SK-N-SH (cell line): ENCODE data around the gene PARD3B. TPM values are rescaled to one million over a fixed set of nuclear protein-coding genes. Genes with fewer than 3 reads are reported as not detected.

Experiments
- CTCF ChIA-PET: fragments of 300-600, 350-600 bp; formaldehyde crosslinking; extraction: SDS; loops from one replicate; lab custom pipeline; 2021; lab: Yijun Ruan, JAX
- POLR2A ChIA-PET: fragments of 350-600 bp; sonication (Branson Sonifier 250); formaldehyde crosslinking; extraction: SDS; loops from one replicate; lab custom pipeline; 2020; ENCODE audit warnings: antibody characterized with exemption, inconsistent platforms; lab: Yijun Ruan, JAX
- DNase-seq: peaks from one replicate; pipeline ENCODE4 v3.0.0; 2012
- H2AFZ ChIP-seq: fragments of 200-600 bp; sonication (generic); 2 replicates; pipeline ENCODE4 v1.8.1; 2016; ENCODE audit warnings: antibody characterized with exemption, mild to moderate bottlenecking, low read depth
- H3F3A ChIP-seq: fragments of 200-600 bp; sonication (generic); replicated peaks from 2 replicates; pipeline ENCODE3; 2016; ENCODE audit warnings: antibody characterized with exemption, mild to moderate bottlenecking; ENCODE audit not compliant: insufficient read depth
- H3K27ac ChIP-seq, 2 experiments: fragments of 200-500 bp in 1 of 2; fragments of 200-600 bp in 1 of 2; sonication (Bioruptor generic) in 1 of 2; sonication (generic), shearing (Covaris generic) in 1 of 2; 2 replicates each; pipeline versions ENCODE4 v1.5.1 to v1.6.1; 2014 to 2016; ENCODE audit warnings: low read depth in 2 of 2, inconsistent platforms in 1 of 2, low read length in 1 of 2, mild to moderate bottlenecking in 1 of 2, mixed read lengths in 1 of 2
- H3K27me3 ChIP-seq: fragments of 200-600 bp; sonication (generic), shearing (Covaris generic); 2 replicates; pipeline ENCODE4 v1.6.1; 2016; ENCODE audit warnings: mixed run types; ENCODE audit not compliant: insufficient read depth
- H3K36me3 ChIP-seq, 2 experiments: fragments of 200-500 bp in 1 of 2; fragments of 200-600 bp in 1 of 2; sonication (Bioruptor generic) in 1 of 2; sonication (generic) in 1 of 2; replicated peaks in 1 of 2; 2 replicates each; pipeline versions ENCODE3 to v1.5.1; 2014 to 2016; ENCODE audit warnings: low read length in 1 of 2, mild to moderate bottlenecking in 1 of 2; ENCODE audit not compliant: insufficient read depth in 2 of 2, control insufficient read depth in 1 of 2
- H3K4me1 ChIP-seq, 2 experiments: fragments of 200-500 bp in 1 of 2; fragments of 200-600 bp in 1 of 2; sonication (Bioruptor generic) in 1 of 2; sonication (generic), shearing (Covaris generic) in 1 of 2; 2 replicates each; pipeline versions ENCODE4 v1.5.1 to v1.6.1; 2014 to 2016; ENCODE audit warnings: low read depth in 1 of 2, low read length in 1 of 2, mixed run types in 1 of 2; ENCODE audit not compliant: insufficient read depth in 2 of 2, control insufficient read depth in 1 of 2
- H3K4me2 ChIP-seq: fragments of 200-600 bp; sonication (generic), shearing (Covaris generic); 2 replicates; pipeline ENCODE4 v1.6.1; 2017; ENCODE audit warnings: mixed run types
- H3K4me3 ChIP-seq, 2 experiments: fragments of 200-500 bp in 1 of 2; fragments of 200-600 bp in 1 of 2; sonication (Bioruptor generic) in 1 of 2; sonication (generic), shearing (Covaris generic) in 1 of 2; 2 replicates each; pipeline versions ENCODE4 v1.5.1 to v1.8.1; 2014 to 2016; ENCODE audit warnings: low read depth in 2 of 2, inconsistent platforms in 1 of 2, low read length in 1 of 2, mild to moderate bottlenecking in 1 of 2, mixed read lengths in 1 of 2, moderate library complexity in 1 of 2
- H3K79me2 ChIP-seq: fragments of 200-600 bp; sonication (generic); 2 replicates; pipeline ENCODE4 v1.8.1; 2017; ENCODE audit warnings: mild to moderate bottlenecking; ENCODE audit not compliant: insufficient read depth
- H3K9ac ChIP-seq: fragments of 200-600 bp; sonication (generic); 2 replicates; pipeline ENCODE4 v1.6.1; 2017; ENCODE audit warnings: mixed run types
- H3K9me2 ChIP-seq: fragments of 200-600 bp; sonication (generic); 2 replicates; pipeline ENCODE4 v1.6.1; 2017; ENCODE audit warnings: mixed run types
- H3K9me3 ChIP-seq: fragments of 200-600 bp; sonication (generic); 2 replicates; pipeline ENCODE4 v1.6.1; 2017; ENCODE audit warnings: mixed run types, mild to moderate bottlenecking, moderate library complexity
- H4K20me1 ChIP-seq: fragments of 200-600 bp; sonication (generic); 2 replicates; pipeline ENCODE4 v1.6.1; 2017; ENCODE audit warnings: mild to moderate bottlenecking, mixed run types; ENCODE audit not compliant: insufficient read depth
- FOXJ3 ChIP-seq: sonication (generic); formaldehyde crosslinking; IDR thresholded peaks from 2 replicates; pipeline ENCODE4 v1.5.1; 2020; ENCODE audit warnings: mild to moderate bottlenecking, missing genetic modification reagents
- MAX ChIP-seq: IDR thresholded peaks from 2 replicates; pipeline ENCODE4 v1.4.0; 2012; ENCODE audit warnings: low read depth
- NFIC ChIP-seq: IDR thresholded peaks from 2 replicates; pipeline ENCODE4 v1.4.0; 2012; ENCODE audit warnings: borderline replicate concordance
- NRF1 ChIP-seq: IDR thresholded peaks from 2 replicates; pipeline ENCODE4 v1.6.1; 2012; ENCODE audit warnings: low read depth, mild to moderate bottlenecking, low read length
- RAD21 ChIP-seq: IDR thresholded peaks from 2 replicates; pipeline ENCODE4 v1.6.1; 2012; ENCODE audit warnings: mild to moderate bottlenecking, low read length
- RCOR1 ChIP-seq: fragments of 150-350 bp; IDR thresholded peaks from 2 replicates; pipeline ENCODE4 v1.6.1; 2017; ENCODE audit warnings: antibody characterized with exemption, low read length
- RFX5 ChIP-seq: IDR thresholded peaks from 2 replicates; pipeline ENCODE4 v1.6.1; 2012; ENCODE audit warnings: mild to moderate bottlenecking, improper control_type of control experiment, low read length
- RXRA ChIP-seq: IDR thresholded peaks from 2 replicates; pipeline ENCODE4 v1.4.0; 2012; ENCODE audit warnings: low read depth, mild to moderate bottlenecking, borderline replicate concordance
- TCF12 ChIP-seq: IDR thresholded peaks from 2 replicates; pipeline ENCODE4 v1.4.0; 2012
- YY1 ChIP-seq: IDR thresholded peaks from 2 replicates; pipeline ENCODE4 v1.4.0; 2012; ENCODE audit warnings: low read depth, mild to moderate bottlenecking
- WGBS: methylation state at CpG from one replicate; pipeline ENCODE4 v1.1.6; 2017; ENCODE audit warnings: low lambda C conversion rate; 5-methylcytosine and 5-hydroxymethylcytosine counted together
- polyA plus RNA-seq, 3 experiments: library from polyadenylated mRNA; depleted of rRNA; stranded (reverse); fragments of >200 nt; gene quantifications; 2 replicates each; pipeline ENCODE4 v1.2.3, GENCODE V29; 2012
- TF ChIP-seq, protein P1 (sequence below): IDR thresholded peaks from 2 replicates; pipeline ENCODE4 v1.4.0; 2012; ENCODE audit warnings: low read depth, borderline replicate concordance
- TF ChIP-seq, protein P2 (sequence below): fragments of 150-350 bp; IDR thresholded peaks from 2 replicates; pipeline ENCODE4 v1.6.1; 2017; ENCODE audit warnings: antibody characterized with exemption, low read length, low read depth, borderline replicate concordance
- TF ChIP-seq, protein P3 (sequence below): fragments of 150-350 bp; IDR thresholded peaks from 2 replicates; pipeline ENCODE4 v1.6.1; 2016; ENCODE audit warnings: mild to moderate bottlenecking, low read depth, low read length
- TF ChIP-seq, protein P4 (sequence below): IDR thresholded peaks from 2 replicates; pipeline ENCODE4; 2012

PARD3B gene
- polyA plus RNA-seq, 1 of the 3 experiments (the other 2 are of a cell fraction) = 0.87 TPM

DNA sequence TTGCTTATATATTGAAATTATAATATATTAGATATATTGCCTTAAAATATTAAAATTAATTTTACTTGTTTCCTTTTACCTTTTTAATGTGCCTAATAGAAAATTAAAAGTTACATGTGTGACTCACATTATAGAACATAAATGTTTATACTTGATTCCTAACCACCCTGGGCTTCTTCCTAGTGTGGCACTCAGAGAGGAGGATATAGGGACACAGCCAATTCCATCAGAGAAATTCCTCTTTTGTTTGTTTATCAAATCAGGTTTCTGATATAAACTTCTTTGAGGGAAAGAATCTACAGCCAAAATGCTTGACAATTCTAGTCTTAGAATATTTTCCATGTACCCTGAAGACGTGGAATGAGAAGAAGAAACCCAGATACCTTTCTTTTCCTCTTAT, 788.1 kb downstream of the PARD3B start:
- H4K20me1 ChIP-seq = no peaks in the 10 kb centered on the region
- H3K4me3 ChIP-seq = no peak overlapping the region
- no peaks in the 10 kb centered on the region for H3K27me3 ChIP-seq
- ChIA-PET POLR2A (no interaction called here), CTCF (no interaction called here)
- H3K9me3 ChIP-seq = no peaks in the 10 kb centered on the region
- DNase-seq = no peak
- H3K4me1 ChIP-seq = no peaks in the 10 kb centered on the region
- TF ChIP-seq NRF1 (no peak), FOXJ3 (CRISPR knock-in tag) (no peak), RCOR1 (no peak)
- 70% methylated on average over 1 of the region's 1 CpG for WGBS
- H3K4me2 ChIP-seq = no peak overlapping the region
- no peaks in the 10 kb centered on the region for H3K9me2 ChIP-seq
- H3F3A ChIP-seq = no peaks in the 10 kb centered on the region
- H3K79me2 ChIP-seq = no peaks in the 10 kb centered on the region
- H3K36me3 ChIP-seq = no peaks in the 10 kb centered on the region
- no peak overlapping the region for H2AFZ ChIP-seq
- H3K27ac ChIP-seq = no peak overlapping the region
- H3K9ac ChIP-seq = no peak overlapping the region

DNA sequence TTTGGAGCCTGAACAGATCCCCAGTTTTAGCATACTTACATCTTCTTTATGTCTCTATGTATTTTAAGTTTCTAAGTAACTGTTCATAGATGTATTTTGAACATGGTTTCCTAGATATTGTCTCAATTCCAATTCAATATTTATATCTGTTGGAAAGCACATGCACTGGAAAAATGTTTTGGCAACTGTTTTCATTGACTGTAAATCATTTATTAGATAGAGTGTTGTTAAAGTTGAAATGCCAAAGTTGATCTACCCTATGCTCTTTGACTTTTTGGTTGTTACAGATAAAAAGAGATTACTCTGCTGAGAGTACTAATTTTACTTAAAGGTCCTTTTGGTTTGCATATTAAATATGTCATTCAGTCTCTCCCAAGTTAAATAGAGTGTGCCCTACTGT, 792.0 kb downstream of the PARD3B start:
- H3K4me1 ChIP-seq = no peaks in the 10 kb centered on the region
- H3K27me3 ChIP-seq = no peaks in the 10 kb centered on the region
- H3K4me2 ChIP-seq = no peak overlapping the region
- no peak overlapping the region for H3K27ac ChIP-seq
- no peaks in the 10 kb centered on the region for H4K20me1 ChIP-seq
- POLR2A ChIA-PET = no interaction called here
- TF ChIP-seq, protein P1, sequence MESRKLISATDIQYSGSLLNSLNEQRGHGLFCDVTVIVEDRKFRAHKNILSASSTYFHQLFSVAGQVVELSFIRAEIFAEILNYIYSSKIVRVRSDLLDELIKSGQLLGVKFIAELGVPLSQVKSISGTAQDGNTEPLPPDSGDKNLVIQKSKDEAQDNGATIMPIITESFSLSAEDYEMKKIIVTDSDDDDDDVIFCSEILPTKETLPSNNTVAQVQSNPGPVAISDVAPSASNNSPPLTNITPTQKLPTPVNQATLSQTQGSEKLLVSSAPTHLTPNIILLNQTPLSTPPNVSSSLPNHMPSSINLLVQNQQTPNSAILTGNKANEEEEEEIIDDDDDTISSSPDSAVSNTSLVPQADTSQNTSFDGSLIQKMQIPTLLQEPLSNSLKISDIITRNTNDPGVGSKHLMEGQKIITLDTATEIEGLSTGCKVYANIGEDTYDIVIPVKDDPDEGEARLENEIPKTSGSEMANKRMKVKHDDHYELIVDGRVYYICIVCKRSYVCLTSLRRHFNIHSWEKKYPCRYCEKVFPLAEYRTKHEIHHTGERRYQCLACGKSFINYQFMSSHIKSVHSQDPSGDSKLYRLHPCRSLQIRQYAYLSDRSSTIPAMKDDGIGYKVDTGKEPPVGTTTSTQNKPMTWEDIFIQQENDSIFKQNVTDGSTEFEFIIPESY = no peak
- no peaks in the 10 kb centered on the region for H3K36me3 ChIP-seq
- no peaks in the 10 kb centered on the region for H3K9me2 ChIP-seq
- no peak overlapping the region for H2AFZ ChIP-seq
- CTCF ChIA-PET = no interaction called here
- H3K79me2 ChIP-seq = no peaks in the 10 kb centered on the region
- no peak overlapping the region for H3K9ac ChIP-seq
- DNase-seq = no peak
- no peak overlapping the region for H3K4me3 ChIP-seq
- no peaks in the 10 kb centered on the region for H3K9me3 ChIP-seq
- no peaks in the 10 kb centered on the region for H3F3A ChIP-seq

DNA sequence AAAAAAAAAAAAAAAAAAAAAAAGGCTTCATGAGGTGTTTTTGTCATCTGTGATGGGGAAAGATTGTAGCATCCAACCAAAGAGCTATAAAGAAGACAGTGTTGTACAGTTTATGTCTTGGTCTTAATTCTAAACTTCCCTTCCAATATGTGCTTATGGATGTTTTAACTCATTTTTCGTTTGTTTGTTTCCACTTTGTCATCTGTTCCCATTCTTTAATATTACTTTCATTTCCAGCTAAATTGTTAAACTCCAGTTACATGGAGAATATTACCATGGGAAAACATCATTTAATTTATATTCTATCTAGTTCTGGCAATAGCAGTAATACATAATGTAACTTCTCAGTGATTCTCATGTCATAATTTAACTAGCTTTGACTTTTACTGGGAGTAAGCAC, 792.9 kb downstream of the PARD3B start:
- Histone ChIP-seq H3K79me2 (no peaks in the 10 kb centered on the region), H3K9me3 (no peaks in the 10 kb centered on the region), H3K36me3 (no peaks in the 10 kb centered on the region), H3K27me3 (no peaks in the 10 kb centered on the region), H2AFZ (no peak overlapping the region), H3K27ac (no peak overlapping the region), H3K4me1 (no peaks in the 10 kb centered on the region; a peak in 1 of 4 replicates), H3K9ac (no peak overlapping the region), H3K4me3 (no peak overlapping the region), H4K20me1 (no peaks in the 10 kb centered on the region), H3K4me2 (no peak overlapping the region), H3F3A (no peaks in the 10 kb centered on the region), H3K9me2 (no peaks in the 10 kb centered on the region)
- no peak for DNase-seq
- ChIA-PET POLR2A (no interaction called here), CTCF (interaction anchor here (1.1 kb wide), 1 partner anchor 10 kb away, joined by 3 read pairs; no protein-coding TSS in a partner anchor)
- WGBS = 85% methylated on average over 1 of the region's 1 CpG
- TF ChIP-seq NFIC (no peak), MAX (no peak), RFX5 (no peak), TCF12 (no peak), YY1 (no peak), NRF1 (no peak), RAD21 (no peak), RCOR1 (no peak), RXRA (no peak)
- TF ChIP-seq, protein P2, sequence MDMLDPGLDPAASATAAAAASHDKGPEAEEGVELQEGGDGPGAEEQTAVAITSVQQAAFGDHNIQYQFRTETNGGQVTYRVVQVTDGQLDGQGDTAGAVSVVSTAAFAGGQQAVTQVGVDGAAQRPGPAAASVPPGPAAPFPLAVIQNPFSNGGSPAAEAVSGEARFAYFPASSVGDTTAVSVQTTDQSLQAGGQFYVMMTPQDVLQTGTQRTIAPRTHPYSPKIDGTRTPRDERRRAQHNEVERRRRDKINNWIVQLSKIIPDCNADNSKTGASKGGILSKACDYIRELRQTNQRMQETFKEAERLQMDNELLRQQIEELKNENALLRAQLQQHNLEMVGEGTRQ = no peak
- TF ChIP-seq, protein P3, sequence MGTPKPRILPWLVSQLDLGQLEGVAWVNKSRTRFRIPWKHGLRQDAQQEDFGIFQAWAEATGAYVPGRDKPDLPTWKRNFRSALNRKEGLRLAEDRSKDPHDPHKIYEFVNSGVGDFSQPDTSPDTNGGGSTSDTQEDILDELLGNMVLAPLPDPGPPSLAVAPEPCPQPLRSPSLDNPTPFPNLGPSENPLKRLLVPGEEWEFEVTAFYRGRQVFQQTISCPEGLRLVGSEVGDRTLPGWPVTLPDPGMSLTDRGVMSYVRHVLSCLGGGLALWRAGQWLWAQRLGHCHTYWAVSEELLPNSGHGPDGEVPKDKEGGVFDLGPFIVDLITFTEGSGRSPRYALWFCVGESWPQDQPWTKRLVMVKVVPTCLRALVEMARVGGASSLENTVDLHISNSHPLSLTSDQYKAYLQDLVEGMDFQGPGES = no peak
- TF ChIP-seq, protein P4, sequence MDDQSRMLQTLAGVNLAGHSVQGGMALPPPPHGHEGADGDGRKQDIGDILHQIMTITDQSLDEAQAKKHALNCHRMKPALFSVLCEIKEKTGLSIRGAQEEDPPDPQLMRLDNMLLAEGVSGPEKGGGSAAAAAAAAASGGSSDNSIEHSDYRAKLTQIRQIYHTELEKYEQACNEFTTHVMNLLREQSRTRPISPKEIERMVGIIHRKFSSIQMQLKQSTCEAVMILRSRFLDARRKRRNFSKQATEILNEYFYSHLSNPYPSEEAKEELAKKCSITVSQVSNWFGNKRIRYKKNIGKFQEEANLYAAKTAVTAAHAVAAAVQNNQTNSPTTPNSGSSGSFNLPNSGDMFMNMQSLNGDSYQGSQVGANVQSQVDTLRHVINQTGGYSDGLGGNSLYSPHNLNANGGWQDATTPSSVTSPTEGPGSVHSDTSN = no peak
